Measurements from ENCODE around the gene CFAP410. TPM values are rescaled to one million over a fixed set of nuclear protein-coding genes. Genes with fewer than 3 reads are reported as not detected.
"Not testable (repeated sequence)": the region's sequence is repeated elsewhere in the genome, so short reads cannot be mapped to it uniquely, and the experiment has no call there.

The CFAP410 gene
- total RNA-seq, 2 experiments from 2014 or later: 15.1 to 20.6 TPM

GRCh38 chr21:44303490-44303981, 35.7 kb downstream of the CFAP410 start:
- POLR2A ChIA-PET: interaction anchor here (0.7 to 0.9 kb wide), 2 partner anchors 498 to 1412 kb away, joined by 3 read pairs; no protein-coding TSS in a partner anchor
- H4K20me1 ChIP-seq (ENCODE audit: insufficient read depth, low read length): no peaks in the 10 kb centered on the region; the same call in 1 of the 2 replicates
- no TSS peak for BruUV-seq (replicated peaks)
- DNase-seq (ENCODE audit: low spot score): peak; percentile 50
- peak overlapping the region; percentile 87; the same call in 1 of the 2 replicates for H3K4me2 ChIP-seq (ENCODE audit: low read length)
- H3K9me2 ChIP-seq (ENCODE audit: insufficient read depth, low read length): no peaks in the 10 kb centered on the region
- CTCF ChIA-PET (ENCODE audit: unreplicated experiment): no interaction called here
- H2AFZ ChIP-seq (ENCODE audit: low read length): no peak overlapping the region
- no peak overlapping the region for H3K4me3 ChIP-seq (ENCODE audit: low read depth, low read length, poor library complexity, severe bottlenecking)
- intact Hi-C loops (cut with micrococcal nuclease; ENCODE audit: unreplicated experiment): no loop called here
- peaks cover 7% of the 10 kb centered on the region; the same call in 1 of the 2 replicates for H3K79me2 ChIP-seq (ENCODE audit: insufficient read depth, low read depth, low read length)
- peaks cover 9% of the 10 kb centered on the region; the same call in 1 of the 2 replicates for H3K36me3 ChIP-seq (ENCODE audit: insufficient read depth, low read length)
- TF ChIP-seq CTCF (conservative IDR thresholded peaks at IDR 0.05; ENCODE audit: low read length) (no peak), EZH2phosphoT487 (IDR thresholded peaks at IDR 0.05; ENCODE audit: borderline replicate concordance, low read depth, low read length) (no peak)
- no peaks in the 10 kb centered on the region for H3K9me3 ChIP-seq (ENCODE audit: low read length)
- peaks cover 53% of the 10 kb centered on the region for H3K4me1 ChIP-seq (ENCODE audit: insufficient read depth, low read length, poor library complexity, severe bottlenecking)
- peak overlapping the region; percentile 29 for H3K27ac ChIP-seq (ENCODE audit: low read depth, low read length, poor library complexity, severe bottlenecking)

DNA sequence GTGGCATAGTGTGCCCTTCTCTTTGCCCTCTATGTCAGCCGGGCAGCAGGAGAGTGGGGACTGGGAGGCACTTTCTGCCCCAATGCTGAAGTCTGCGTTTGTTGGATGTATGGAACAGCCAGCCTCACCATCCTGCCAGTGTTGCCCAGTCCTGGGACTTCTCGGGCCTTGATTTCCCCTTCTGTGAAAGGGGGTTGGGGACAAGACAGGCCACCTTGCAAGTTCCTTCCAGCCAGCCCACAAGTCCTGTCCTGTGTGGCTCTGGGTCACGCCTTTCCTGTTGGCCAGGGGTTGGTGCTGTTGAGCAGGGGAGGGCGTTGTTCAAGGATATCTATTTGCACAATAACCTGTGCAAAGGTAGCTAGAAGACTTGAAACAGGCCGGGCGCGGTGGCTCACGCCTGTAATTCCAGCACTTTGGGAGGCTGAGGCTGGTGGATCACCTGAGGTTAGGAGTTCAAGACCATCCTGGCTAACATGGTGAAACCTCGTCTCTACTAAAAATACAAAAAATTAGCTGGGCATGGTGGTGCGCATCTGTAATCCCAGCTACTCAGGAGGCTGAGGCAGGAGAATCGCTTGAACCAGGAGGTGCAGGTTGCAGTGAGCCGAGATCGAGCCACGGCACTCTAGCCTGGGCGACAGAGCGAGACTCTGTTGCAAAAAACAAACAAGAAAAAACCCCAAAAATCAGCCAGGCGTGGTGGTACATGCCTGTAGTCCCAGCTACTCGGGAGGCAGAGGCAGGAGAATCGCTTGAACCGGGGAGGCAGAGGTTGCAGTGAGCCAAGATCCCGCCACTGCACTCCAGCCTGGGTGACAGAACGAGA, 36.4 kb downstream of the CFAP410 start:
- H3K9me2 ChIP-seq (ENCODE audit: insufficient read depth, low read length); H2AFZ ChIP-seq (ENCODE audit: low read length); H3K79me2 ChIP-seq (ENCODE audit: insufficient read depth, low read depth, low read length); BruUV-seq (replicated peaks); CTCF ChIA-PET (ENCODE audit: unreplicated experiment); H3K9me3 ChIP-seq (ENCODE audit: low read length); H3K36me3 ChIP-seq (ENCODE audit: insufficient read depth, low read length); intact Hi-C loops (cut with micrococcal nuclease; ENCODE audit: unreplicated experiment); POLR2A ChIA-PET; H4K20me1 ChIP-seq (ENCODE audit: insufficient read depth, low read length): not testable (repeated sequence)
- TF ChIP-seq CTCF (conservative IDR thresholded peaks at IDR 0.05; ENCODE audit: low read length): peak; percentile 60
- Histone ChIP-seq H3K4me1 (ENCODE audit: insufficient read depth, low read length, poor library complexity, severe bottlenecking) (peaks cover 61% of the 10 kb centered on the region), H3K4me3 (ENCODE audit: low read depth, low read length, poor library complexity, severe bottlenecking) (peak overlapping the region; percentile 86), H3K4me2 (ENCODE audit: low read length) (peak overlapping the region; percentile 87), H3K27ac (ENCODE audit: low read depth, low read length, poor library complexity, severe bottlenecking) (peak overlapping the region; percentile 29)
- peak; percentile 38 for DNase-seq (ENCODE audit: low spot score)

DNA sequence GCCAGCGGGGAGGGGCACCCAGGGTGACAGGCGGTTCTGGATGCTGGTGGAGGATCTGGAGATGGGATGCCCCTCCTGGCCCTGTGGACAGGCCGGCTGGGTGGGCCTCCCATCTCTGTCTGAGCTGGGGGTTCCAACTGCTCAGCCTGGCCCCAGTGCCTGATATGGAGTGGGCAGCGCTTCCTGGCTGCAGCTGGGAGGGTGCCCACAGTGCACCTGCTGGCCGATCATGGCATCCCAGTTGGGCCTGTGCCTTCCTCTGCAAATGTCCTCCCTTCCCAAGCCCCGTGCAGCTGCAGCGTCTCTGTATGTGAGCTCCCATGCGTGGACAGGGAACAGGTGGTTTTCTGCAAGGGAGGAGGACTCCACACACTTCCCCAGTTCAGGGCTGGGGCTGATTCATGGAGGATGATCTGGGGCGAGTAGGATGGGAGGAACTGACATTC, 37.2 kb downstream of the CFAP410 start:
- CTCF ChIA-PET (ENCODE audit: unreplicated experiment): no interaction called here
- Histone ChIP-seq H3K36me3 (ENCODE audit: insufficient read depth, low read length) (peaks cover 5% of the 10 kb centered on the region; the same call in 1 of the 2 replicates), H3K9me3 (ENCODE audit: low read length) (no peaks in the 10 kb centered on the region), H3K4me3 (ENCODE audit: low read depth, low read length, poor library complexity, severe bottlenecking) (peak overlapping the region; percentile 86), H3K4me1 (ENCODE audit: insufficient read depth, low read length, poor library complexity, severe bottlenecking) (peaks cover 68% of the 10 kb centered on the region), H2AFZ (ENCODE audit: low read length) (no peak overlapping the region), H3K27ac (ENCODE audit: low read depth, low read length, poor library complexity, severe bottlenecking) (no peak overlapping the region), H3K79me2 (ENCODE audit: insufficient read depth, low read depth, low read length) (peaks cover 7% of the 10 kb centered on the region; the same call in 1 of the 2 replicates), H4K20me1 (ENCODE audit: insufficient read depth, low read length) (no peaks in the 10 kb centered on the region; the same call in 1 of the 2 replicates), H3K9me2 (ENCODE audit: insufficient read depth, low read length) (no peaks in the 10 kb centered on the region), H3K4me2 (ENCODE audit: low read length) (peak overlapping the region; percentile 87)
- BruUV-seq (replicated peaks): no TSS peak
- POLR2A ChIA-PET: no interaction called here
- TF ChIP-seq EZH2phosphoT487 (IDR thresholded peaks at IDR 0.05; ENCODE audit: borderline replicate concordance, low read depth, low read length) (no peak), CTCF (conservative IDR thresholded peaks at IDR 0.05; ENCODE audit: low read length) (no peak)
- DNase-seq (ENCODE audit: low spot score): peak; percentile 44
- intact Hi-C loops (cut with micrococcal nuclease; ENCODE audit: unreplicated experiment): no loop called here

Data from OCI-LY7 (cell line).